ENCODE results near the gene VSIR. TPM values are rescaled to one million over a fixed set of nuclear protein-coding genes. Genes with fewer than 3 reads are reported as not detected.

Gene VSIR
- total RNA-seq, 1 donor from 2014 or later, result 2.9 TPM

DNA sequence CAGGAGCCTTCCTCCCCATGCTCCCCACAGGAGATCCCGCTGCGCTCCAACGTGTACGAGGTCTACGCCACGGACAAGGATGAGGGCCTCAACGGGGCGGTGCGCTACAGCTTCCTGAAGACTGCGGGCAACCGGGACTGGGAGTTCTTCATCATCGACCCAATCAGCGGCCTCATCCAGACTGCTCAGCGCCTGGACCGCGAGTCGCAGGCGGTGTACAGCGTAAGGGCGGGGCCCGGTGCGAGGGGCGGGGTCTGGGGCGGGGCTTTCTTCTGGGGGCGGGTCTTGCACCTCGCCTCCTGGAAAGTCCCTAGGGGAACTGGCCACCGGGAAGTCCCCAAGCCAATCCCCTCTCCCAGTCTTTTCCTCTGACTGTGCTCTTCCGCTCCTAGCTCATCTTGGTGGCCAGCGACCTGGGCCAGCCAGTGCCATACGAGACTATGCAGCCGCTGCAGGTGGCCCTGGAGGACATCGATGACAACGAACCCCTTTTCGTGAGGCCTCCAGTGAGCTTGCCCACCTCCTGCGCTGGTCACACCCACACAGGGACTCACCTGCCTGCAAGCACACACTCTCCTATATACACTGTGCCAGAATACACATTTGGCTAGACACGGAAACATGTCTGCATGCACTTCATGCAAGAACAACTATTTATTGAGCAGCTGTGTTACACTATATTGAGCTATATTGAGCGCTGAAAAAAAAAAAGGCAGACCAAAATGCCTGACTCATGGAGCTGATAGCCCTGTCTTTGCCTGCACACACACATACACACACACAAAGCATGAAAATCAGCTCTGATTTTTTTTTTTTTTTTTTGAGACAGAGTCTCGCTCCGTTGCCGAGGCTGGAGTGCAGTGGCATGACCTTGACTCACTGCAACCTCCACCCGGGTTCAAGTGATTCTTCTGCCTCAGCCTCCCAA is 32.7 kb upstream of the VSIR start:
- Mint-ChIP-seq H3K27me3 (ENCODE audit: low read depth, unreplicated experiment) (peaks cover 36% of the 10 kb centered on the region), H3K4me1 (ENCODE audit: low read depth, unreplicated experiment) (no peaks in the 10 kb centered on the region), H3K36me3 (ENCODE audit: low read depth, unreplicated experiment) (no peaks in the 10 kb centered on the region), H3K4me3 (ENCODE audit: unreplicated experiment) (no peak overlapping the region), H3K27ac (ENCODE audit: unreplicated experiment) (no peak overlapping the region), H3K9me3 (ENCODE audit: unreplicated experiment) (no peaks in the 10 kb centered on the region)
- Histone ChIP-seq H3K27ac (ENCODE audit: low read depth, low read length) (no peak overlapping the region), H2AFZ (ENCODE audit: low read depth, low read length) (no peak overlapping the region), H3K27me3 (ENCODE audit: insufficient read depth, low read length) (peaks cover 15% of the 10 kb centered on the region), H3K4me2 (ENCODE audit: low read length) (no peak overlapping the region), H3K4me3 (ENCODE audit: insufficient read depth, low read depth, low read length) (no peak overlapping the region), H3K9ac (ENCODE audit: low read length) (no peak overlapping the region), H4K20me1 (ENCODE audit: insufficient read depth, low read length) (peaks cover 10% of the 10 kb centered on the region), H3K4me1 (ENCODE audit: insufficient read depth, low read length) (no peaks in the 10 kb centered on the region), H3K9me3 (ENCODE audit: insufficient read depth, low read depth, low read length) (no peaks in the 10 kb centered on the region), H3K79me2 (ENCODE audit: insufficient read depth, low read length) (no peaks in the 10 kb centered on the region), H3K36me3 (ENCODE audit: insufficient read depth, low read length) (no peaks in the 10 kb centered on the region)
- DNase-seq (ENCODE audit: low read depth) (no peak), FAIRE-seq (no peak)
- TF ChIP-seq, protein P1, sequence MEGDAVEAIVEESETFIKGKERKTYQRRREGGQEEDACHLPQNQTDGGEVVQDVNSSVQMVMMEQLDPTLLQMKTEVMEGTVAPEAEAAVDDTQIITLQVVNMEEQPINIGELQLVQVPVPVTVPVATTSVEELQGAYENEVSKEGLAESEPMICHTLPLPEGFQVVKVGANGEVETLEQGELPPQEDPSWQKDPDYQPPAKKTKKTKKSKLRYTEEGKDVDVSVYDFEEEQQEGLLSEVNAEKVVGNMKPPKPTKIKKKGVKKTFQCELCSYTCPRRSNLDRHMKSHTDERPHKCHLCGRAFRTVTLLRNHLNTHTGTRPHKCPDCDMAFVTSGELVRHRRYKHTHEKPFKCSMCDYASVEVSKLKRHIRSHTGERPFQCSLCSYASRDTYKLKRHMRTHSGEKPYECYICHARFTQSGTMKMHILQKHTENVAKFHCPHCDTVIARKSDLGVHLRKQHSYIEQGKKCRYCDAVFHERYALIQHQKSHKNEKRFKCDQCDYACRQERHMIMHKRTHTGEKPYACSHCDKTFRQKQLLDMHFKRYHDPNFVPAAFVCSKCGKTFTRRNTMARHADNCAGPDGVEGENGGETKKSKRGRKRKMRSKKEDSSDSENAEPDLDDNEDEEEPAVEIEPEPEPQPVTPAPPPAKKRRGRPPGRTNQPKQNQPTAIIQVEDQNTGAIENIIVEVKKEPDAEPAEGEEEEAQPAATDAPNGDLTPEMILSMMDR (IDR thresholded peaks at IDR 0.05; ENCODE audit: insufficient read depth, low read depth, low read length), result no peak
- TF ChIP-seq EZH2 (IDR thresholded peaks at IDR 0.05; ENCODE audit: insufficient read depth, low read length), result no peak

DNA sequence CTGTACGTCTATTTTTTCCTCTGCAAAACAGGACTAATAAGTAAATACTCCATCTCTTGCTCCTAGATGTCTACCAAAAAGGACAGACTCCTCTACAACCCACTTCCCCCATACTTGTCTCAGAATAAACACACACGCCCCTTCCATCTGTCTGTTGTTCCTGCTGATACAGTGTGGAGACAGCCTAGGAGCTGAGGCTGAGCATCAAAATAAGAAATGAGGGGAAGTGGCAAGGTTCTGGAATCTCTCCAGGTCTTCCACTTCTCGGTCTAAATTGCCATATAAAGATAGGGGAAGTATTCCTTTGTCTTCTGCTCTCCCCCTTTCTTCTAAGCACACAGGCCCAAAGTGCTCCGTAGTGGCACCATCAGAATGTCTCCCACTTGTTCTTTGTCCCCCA is 30.8 kb upstream of the VSIR start:
- H4K20me1 ChIP-seq (ENCODE audit: insufficient read depth, low read length), result peaks cover 10% of the 10 kb centered on the region
- H3K4me2 ChIP-seq (ENCODE audit: low read length), result no peak overlapping the region
- Mint-ChIP-seq H3K27me3 (ENCODE audit: low read depth, unreplicated experiment) (peaks cover 44% of the 10 kb centered on the region), H3K4me3 (ENCODE audit: unreplicated experiment) (no peak overlapping the region), H3K27ac (ENCODE audit: unreplicated experiment) (no peak overlapping the region), H3K36me3 (ENCODE audit: low read depth, unreplicated experiment) (no peaks in the 10 kb centered on the region), H3K4me1 (ENCODE audit: low read depth, unreplicated experiment) (no peaks in the 10 kb centered on the region), H3K9me3 (ENCODE audit: unreplicated experiment) (no peaks in the 10 kb centered on the region)
- H3K4me3 ChIP-seq (ENCODE audit: insufficient read depth, low read depth, low read length), result no peak overlapping the region
- FAIRE-seq (no peak), DNase-seq (ENCODE audit: low read depth) (no peak)
- no peaks in the 10 kb centered on the region for H3K9me3 ChIP-seq (ENCODE audit: insufficient read depth, low read depth, low read length)
- peaks cover 15% of the 10 kb centered on the region for H3K27me3 ChIP-seq (ENCODE audit: insufficient read depth, low read length)
- no peak overlapping the region for H3K9ac ChIP-seq (ENCODE audit: low read length)
- H3K27ac ChIP-seq (ENCODE audit: low read depth, low read length), result no peak overlapping the region
- H3K79me2 ChIP-seq (ENCODE audit: insufficient read depth, low read length), result no peaks in the 10 kb centered on the region
- no peaks in the 10 kb centered on the region for H3K36me3 ChIP-seq (ENCODE audit: insufficient read depth, low read length)
- no peaks in the 10 kb centered on the region for H3K4me1 ChIP-seq (ENCODE audit: insufficient read depth, low read length)
- H2AFZ ChIP-seq (ENCODE audit: low read depth, low read length), result no peak overlapping the region
- TF ChIP-seq, protein P1 (IDR thresholded peaks at IDR 0.05; ENCODE audit: insufficient read depth, low read depth, low read length), result no peak
- no peak for TF ChIP-seq EZH2 (IDR thresholded peaks at IDR 0.05; ENCODE audit: insufficient read depth, low read length)

All from astrocyte (in vitro differentiated cells and primary cell).